ENCODE measurements around the gene RAP1GAP2.

DNA sequence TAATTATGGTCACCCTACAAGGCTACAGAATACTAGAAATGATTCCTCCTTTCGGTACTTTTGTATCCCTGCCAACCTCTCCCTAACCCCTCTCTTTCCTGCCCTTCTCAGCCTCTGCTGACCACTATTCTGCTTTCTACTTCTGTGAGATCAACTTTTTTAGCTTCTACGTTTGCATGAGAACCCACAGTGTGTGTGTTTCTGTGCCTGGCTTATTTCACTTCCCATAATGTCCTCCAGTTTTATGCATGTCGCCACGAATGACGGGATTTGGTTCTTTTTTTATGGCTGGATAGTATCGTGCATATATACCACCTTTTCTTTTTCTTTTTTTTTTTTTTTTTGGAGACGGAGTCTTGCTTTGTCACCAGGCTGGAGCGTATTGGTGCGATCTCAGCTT is 92.1 kb downstream of the RAP1GAP2 start:
- no peak for TF ChIP-seq EZH2 (IDR thresholded peaks at IDR 0.05; ENCODE audit: insufficient read depth, poor library complexity, severe bottlenecking)
- TF ChIP-seq EZH2phosphoT487 (IDR thresholded peaks at IDR 0.05; ENCODE audit: insufficient read depth, low read depth), result no peak
